Kidney epithelial cell (primary cell): ENCODE data around the gene PACS2. TPM values are rescaled to one million over a fixed set of nuclear protein-coding genes. Genes with fewer than 3 reads are reported as not detected.
"Not testable (repeated sequence)": the region's sequence is repeated elsewhere in the genome, so short reads cannot be mapped to it uniquely, and the experiment has no call there.

Experiments
- DNase-seq: peaks from one replicate; pipeline ENCODE4 v3.0.0-alpha.2; 2010; ENCODE audit warnings: low read depth
- H3K27me3 ChIP-seq: 2 replicates; pipeline ENCODE4 v1.6.0; 2011; ENCODE audit warnings: low read length; ENCODE audit not compliant: control insufficient read depth, insufficient read depth
- H3K36me3 ChIP-seq: 2 replicates; pipeline ENCODE4 v1.5.1; 2011; ENCODE audit warnings: low read length; ENCODE audit not compliant: control insufficient read depth, insufficient read depth
- H3K4me3 ChIP-seq: 2 replicates; pipeline ENCODE4 v1.5.1; 2011; ENCODE audit warnings: low read depth, mild to moderate bottlenecking, control low read depth, low read length
- CTCF ChIP-seq: IDR thresholded peaks from 2 replicates; pipeline ENCODE4 v1.5.1; 2011; ENCODE audit warnings: mild to moderate bottlenecking, moderate library complexity, low read length, control low read depth, inconsistent platforms; ENCODE audit not compliant: insufficient read depth, poor library complexity, severe bottlenecking
- total RNA-seq: library from RNA; depleted of rRNA; stranded (reverse); fragments of >200 nt; gene quantifications from 2 replicates; pipeline ENCODE4 v1.2.3, GENCODE V29; 2015

PACS2 gene
- total RNA-seq, 1 donor from 2014 or later: 105 TPM

GRCh38 chr14:105294142-105294597 is 20.4 kb upstream of the PACS2 start:
- no peak for DNase-seq
- H3K27me3 ChIP-seq: no peaks in the 10 kb centered on the region
- TF ChIP-seq CTCF: no peak
- H3K4me3 ChIP-seq: no peak overlapping the region
- no peaks in the 10 kb centered on the region for H3K36me3 ChIP-seq

GRCh38 chr14:105297311-105297710 is 17.2 kb upstream of the PACS2 start:
- not testable (repeated sequence) for H3K27me3 ChIP-seq, H3K36me3 ChIP-seq, DNase-seq, H3K4me3 ChIP-seq

- TF ChIP-seq CTCF: no peak
- H3K36me3 ChIP-seq: no peaks in the 10 kb centered on the region
These were observed 14.7 kb upstream of the PACS2 start for GRCh38 chr14:105299654-105300541.

GRCh38 chr14:105300542-105301102 is 13.9 kb upstream of the PACS2 start, which contains the start of gene BRF1:
Gene BRF1 (minus strand): TSS chr14:105301001. CDS start chr14:105300629, 372 bp downstream.
- no peak for TF ChIP-seq CTCF
- Histone ChIP-seq H3K27me3 (no peaks in the 10 kb centered on the region), H3K4me3 (peak within 1 kb of the TSS; percentile 92), H3K36me3 (no peaks in the 10 kb centered on the region)
- peak; percentile 61 for DNase-seq

More at GRCh38 chr14:105299654-105300541, 14.7 kb upstream of the PACS2 start:
- peak overlapping the region; percentile 92 for H3K4me3 ChIP-seq
- DNase-seq: no peak
- H3K27me3 ChIP-seq: no peaks in the 10 kb centered on the region

- peak; percentile 68 for DNase-seq
- TF ChIP-seq CTCF: no peak
- H3K27me3 ChIP-seq: no peaks in the 10 kb centered on the region
- no peaks in the 10 kb centered on the region for H3K36me3 ChIP-seq
- H3K4me3 ChIP-seq: peak overlapping the region; percentile 92
These were observed 13.2 kb upstream of the PACS2 start for GRCh38 chr14:105301103-105301914.

- H3K27me3 ChIP-seq, H3K36me3 ChIP-seq, DNase-seq: not testable (repeated sequence)
- peak overlapping the region; percentile 45 for H3K4me3 ChIP-seq
These were observed 12.7 kb upstream of the PACS2 start for GRCh38 chr14:105301915-105302249.
